Activated CD4-positive, alpha-beta T cell treated with anti-CD3 and anti-CD28 coated beads, Interleukin-2, amount 50 U/mL, for 4 hours (primary cell): Measurements from ENCODE around the gene OLFM1.

Experiments used
- DNase-seq, 2 experiments: peaks; one replicate each; pipeline ENCODE4 v3.0.0-alpha.2; 2020

The OLFM1 gene

DNA sequence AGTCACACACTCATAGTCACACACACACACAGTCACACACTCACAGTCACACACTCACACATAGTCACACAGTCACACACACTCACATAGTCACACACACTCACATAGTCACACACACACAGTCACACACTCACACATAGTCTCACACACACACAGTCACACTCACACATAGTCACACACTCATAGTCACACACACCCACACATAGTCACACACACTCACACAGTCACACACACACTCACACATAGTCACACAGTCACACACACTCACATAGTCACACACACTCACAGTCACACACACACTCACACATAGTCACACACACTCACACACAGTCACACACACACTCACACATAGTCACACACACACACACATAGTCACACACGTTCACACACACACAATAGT is 4.1 kb downstream of the OLFM1 start:
- no peak for DNase-seq

DNA sequence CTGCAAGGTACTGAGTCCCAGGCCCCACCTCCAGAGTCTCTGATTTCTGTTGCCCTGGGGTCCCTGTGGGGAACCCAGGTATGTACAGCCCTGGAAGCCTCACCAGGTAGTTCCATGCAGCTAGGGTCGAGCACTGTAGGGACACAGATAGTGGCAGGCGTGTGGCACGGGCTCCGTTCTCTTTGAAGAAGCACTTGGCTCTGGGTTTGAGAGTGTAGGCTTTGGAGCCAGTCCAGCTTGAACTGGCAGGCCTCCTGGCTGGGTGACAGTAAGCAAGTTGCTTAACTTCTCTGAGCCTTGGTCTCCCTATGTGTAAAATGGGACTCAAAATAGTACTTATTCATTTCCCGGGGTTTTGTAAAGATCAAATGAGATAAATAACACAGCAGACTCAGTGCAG is 5.6 kb downstream of the OLFM1 start:
- DNase-seq, result no peak

DNA sequence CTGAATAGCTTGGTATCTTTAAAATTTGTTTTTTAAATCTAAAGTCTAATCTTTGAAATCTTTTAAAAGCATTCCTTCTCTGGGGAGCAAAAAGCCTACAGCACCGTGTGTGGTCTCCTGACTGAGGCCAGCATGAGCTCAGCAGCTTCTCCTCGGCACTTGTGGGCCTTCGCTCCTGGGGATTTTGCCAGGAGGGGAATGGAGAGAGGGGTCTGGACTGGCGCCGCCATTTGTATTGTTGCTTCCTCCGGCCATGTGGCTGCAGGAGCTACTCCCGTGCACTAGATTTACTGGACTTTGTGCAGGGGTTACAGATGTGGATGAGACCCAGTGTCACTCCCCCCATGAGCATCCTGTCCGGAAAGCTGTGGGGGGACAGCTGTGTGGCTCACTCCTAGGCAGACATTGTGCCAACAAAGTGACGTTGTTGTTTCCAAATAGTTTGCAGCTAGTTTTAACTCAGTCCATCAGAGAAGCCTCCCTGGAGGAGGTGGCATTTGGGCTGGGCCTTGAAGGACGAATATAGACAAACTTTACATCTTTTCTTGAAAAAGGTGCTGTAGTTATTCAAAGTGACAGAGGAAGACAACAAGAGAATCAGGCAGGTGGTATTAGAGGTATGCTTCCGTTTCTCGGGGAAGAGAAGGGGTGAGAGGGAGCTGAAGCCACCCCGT is 6.6 kb downstream of the OLFM1 start:
- no peak for DNase-seq

DNA sequence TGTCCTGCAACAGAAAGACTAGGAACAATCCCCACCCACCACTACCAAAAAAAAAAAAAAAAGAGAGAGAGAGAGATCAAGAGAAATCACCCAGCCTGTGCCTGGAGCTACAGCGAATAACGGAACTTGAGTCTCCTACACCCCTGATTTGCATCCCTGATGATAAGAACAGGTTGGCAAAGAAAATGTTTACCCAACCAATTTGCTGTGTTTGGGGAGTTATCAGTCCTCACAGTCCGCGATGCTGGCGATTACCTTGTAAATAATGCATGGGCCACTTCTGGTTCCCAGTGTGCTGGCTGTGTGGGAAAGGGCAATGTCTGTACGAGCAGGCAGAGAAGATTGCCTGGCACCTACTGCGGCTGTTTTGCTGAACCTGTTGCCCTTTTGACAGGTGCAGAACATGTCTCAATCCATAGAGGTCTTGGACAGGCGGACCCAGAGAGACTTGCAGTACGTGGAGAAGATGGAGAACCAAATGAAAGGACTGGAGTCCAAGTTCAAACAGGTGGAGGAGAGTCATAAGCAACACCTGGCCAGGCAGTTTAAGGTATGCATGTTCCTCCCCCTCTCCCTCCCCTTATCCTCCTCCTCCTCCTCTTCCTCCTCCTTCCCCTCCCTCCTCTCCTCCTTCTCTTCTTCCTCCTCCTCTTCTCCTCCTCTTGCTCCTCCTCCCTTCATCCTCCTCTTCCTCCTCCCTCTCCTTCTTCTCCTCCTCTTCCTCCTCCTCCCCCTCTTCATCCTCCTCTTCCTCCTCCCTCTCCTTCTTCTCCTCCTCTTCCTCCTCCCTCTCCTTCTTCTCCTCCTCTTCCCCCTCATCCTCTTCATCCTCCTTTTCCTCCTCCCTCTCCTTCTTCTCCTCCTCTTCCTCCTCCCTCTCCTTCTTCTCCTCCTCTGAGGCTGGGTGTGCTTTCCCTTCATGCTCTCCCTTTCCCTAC is 8.3 kb downstream of the OLFM1 start:
- no peak for DNase-seq

DNA sequence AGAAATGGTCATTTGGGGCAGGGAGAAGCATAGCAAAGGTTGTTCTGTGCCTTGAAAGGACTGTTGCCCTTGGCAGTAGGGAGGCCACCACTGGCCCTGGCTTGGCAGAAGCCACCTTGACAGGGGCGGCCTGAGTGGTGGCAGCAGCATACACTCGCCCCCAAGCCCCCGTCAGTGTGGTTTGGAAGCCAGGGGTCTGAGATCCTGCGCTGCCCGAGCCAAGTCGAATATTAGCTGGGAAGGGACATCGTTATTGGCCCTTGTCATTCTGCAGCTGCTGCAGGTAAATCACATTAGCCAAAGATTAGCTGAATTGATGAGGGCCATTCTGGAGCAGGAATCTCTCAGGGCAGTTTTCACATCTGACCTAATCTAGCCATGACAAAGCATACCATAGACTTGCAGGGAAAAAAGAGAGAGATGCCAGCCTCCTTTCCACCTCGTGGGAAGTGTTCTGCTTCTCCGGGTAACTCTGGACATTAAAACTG is 9.0 kb downstream of the OLFM1 start:
- DNase-seq, result no peak

DNA sequence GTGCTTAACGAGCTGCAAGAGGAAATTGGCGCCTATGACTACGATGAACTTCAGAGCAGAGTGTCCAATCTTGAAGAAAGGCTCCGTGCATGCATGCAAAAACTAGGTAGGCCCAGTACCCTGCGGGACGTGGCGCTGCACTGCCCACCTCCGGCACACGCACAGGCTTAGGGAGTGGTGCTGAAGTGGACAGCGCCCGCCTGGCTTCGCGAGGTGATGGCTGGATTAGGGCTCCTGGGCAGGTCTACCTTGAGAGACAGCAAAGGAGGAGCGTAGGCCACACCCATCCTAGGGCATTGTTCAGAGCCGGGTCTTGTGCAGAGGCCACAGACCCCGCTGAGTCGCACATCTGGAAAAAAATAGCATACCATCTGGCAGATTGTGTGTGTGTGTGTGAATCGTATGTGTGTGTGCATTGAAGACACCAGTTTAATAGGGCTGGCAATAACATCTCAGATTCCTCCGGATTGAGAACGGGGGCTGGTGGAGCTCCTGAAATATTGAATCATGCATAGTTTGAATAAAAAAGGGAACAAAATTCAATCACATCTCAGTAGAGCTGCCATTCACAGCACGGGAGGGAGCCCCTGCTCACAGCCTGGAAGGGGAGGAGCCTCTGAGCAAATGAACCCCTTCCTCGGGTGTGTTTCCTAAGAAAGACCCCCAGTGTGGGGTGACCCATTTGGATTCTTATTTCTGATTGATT is 11.1 kb downstream of the OLFM1 start:
- no peak for DNase-seq

DNA sequence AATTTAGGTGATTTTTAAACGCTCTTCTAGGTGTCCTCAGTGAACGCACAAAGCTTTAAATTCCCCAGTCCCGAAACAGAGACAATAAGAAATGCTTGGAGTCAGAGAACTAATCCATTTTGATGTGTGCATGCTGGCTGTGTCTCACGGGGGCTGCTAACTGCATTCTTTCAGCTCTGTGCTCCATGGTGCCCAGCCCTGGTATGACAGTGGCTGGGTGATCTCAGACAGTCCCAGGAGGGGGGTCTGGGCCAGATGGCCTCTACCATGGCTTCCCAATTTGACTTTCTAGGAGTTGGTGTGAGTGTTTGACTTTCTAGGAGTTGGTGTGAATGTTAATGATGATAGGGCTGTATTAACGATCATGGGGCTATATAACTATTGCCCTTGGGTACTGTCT is 12.1 kb downstream of the OLFM1 start:
- DNase-seq, result no peak

DNA sequence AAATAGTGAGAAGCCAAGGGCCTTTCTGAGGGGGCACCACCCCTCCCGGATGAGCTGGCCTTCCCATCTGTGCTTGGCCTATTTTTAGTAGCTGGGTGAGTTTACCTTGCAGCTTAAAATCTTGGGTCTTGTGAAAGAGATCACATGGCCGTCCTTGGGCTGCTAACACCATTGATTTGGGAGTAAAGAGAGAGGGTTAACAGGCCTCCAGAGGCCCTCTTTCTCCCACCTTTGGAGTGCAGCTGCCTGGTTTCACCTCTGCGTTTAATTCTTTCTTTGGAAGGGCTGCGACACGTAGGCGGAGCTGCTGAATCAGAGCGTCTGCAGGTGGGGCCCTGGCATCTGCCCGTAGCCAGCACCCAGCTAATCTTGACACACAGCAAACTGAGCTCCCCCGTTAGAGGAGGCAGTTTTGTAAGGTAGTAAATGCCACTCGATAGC is 12.8 kb downstream of the OLFM1 start:
- DNase-seq, result no peak

DNA sequence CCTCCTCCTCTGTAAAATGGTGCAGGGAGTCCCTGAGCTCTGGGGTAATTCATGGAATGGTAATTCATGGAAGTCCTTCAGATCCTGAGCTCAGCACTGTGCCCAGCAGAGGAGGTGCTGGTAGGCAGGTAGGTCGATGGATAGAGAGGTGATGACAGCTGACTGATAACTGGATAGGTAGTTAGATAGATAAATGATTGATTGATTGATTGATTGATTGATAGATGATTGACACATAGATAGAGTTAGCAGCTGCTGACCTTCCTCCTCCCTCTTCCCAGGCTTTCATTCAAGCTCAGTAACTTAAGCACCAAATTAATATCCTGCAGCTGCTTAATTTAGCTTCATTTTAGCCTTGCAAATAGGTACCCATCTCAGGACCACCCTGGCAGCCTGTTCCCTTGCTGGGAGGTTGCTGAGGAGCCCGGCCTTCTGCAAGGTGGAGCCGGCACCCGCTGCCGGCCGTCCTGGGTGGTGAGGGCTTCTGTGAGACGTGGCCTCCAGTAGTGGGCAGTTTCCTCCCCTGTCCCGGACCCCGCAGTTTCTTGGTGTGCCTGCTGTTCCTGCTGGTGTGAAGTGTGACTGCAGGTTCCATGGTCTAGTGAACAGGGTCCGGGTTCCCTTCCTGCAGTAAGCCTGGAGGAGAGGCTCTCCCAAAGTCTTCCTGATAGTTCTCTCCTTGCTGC is 13.4 kb downstream of the OLFM1 start:
- no peak for DNase-seq

DNA sequence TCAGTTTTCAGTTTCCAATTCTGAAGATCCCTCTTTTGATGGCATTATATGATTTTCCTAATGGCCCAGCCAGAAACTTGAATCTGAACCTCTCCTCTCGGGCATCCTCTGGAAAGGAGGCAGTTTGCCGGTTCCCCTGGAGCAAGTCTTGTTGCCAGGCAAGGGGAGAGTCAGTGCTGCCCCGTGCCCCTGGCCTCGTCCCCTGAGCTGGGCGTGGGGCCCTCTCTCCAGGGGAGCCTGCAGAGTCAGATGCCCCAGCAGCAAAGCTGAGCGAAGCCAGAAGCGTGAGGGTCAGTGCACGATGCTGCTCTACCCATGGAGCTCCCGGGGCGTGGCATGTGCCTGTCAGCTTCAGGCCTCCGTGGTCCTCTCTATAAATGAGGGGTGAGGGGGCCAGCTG is 14.0 kb downstream of the OLFM1 start:
- DNase-seq, result no peak

DNA sequence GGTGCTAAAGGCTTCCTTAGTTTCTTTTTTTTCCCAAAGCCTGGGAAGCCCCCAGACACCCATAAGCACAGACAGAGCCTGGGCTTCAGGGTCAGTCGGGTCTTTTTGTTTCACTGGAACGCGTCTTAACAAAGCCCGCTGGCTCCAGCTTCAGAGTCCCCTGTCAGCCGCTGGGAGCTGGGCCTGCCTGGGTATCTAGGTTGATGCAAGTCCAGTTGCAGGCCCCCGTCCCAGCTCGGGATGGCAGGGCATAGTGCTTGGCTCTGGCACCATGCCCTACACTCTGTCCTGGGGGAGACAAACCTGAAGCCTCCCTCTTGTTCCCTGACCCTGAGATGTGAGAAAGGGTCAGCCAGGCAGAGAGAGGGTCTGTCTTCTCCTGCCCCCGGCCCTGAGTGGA is 14.5 kb downstream of the OLFM1 start:
- DNase-seq, result no peak

DNA sequence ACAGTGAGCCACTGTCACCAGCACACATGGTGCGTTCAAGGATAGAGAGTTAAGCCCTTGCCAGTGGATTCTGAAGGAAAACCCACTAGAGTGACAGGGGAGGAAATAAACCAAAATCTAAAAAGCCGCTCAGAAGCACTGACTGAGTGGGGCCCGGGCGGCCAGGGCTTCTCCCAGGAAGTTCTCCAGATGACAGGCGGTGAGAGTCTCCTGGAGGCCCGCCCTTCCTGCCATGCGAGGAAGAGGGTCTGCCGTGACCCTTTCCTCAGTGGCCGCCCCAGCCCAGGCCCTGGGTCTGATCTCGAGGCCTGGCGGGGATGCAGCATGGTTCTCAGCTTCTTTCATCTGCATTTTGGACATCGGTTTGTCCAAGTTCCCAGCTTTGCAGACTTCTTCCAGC is 14.9 kb downstream of the OLFM1 start:
- no peak for DNase-seq

DNA sequence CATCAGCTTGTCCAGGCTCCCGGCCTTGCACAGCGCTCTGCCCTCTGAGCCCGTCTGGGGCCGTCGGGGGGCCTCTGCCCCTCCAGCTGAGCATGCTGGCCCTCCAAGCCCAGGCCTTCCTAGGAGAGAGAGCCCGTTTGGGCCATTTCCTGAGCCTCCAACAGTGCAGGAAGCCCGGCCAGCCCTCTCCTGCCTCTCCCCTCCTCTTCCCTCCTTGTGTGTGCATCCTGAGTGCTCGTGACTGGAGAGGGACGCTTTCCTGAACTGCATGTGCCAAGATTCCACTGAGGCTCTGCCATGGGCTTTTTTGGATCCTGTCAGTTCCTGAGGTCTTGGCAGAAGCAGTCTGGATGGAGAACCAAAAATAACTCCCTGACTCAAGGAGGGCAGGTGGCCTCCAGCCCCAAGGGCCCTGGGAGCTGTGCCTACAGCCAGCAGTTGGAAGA is 15.6 kb downstream of the OLFM1 start:
- DNase-seq, result no peak

DNA sequence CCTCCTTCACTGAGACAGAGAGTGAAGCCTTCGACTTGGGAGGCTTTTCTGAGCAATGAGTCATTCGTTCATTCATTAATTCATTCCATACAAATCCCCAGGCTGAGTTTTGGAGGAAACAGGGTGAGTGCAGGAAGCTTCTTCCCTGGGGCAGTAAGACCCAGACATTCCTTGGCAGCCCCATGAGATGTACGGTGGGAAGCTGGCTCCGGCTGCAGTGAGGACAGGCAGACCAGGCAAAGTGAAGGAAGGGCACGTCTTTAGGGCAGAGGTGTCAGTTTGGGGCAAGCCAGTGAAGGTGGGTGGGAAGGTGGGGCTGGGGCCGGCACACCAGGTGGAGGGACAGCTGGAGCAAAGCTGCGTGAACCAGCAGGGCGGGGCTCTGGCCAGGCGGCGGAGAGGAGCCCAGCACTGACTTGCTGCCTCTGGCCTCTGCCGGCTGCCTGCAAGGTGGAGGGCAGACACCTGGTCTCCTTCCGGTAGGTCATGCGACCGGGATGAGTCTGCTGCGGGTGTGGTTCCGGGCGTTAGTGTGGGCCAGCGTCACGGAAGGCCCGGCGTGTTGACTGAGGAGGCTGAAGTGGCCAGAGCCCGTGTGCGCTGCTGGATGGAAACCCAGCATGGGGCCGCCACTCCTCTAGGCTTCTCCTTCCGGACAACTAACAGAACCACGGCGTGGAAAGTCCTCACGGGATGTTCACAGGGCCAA is 16.6 kb downstream of the OLFM1 start:
- no peak for DNase-seq

DNA sequence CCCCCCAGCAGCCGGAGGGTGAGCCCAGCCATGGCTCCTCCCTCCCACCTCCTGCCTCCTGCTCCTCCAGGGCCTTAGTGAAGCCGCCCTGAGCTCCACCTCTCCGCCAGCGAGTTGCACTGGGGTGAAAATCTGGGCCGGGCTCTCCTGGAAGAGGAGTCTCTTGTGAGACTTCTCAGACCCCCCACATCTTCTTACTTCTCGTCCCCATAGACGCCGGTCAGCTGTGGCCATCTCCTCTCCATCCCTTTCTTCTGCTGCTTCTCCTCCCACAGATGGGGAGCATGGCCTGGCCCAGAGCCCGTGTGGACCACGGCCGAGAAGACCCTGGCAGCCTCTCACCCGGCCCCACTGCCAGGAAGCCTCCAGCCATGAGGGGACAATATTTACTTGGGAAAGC is 17.3 kb downstream of the OLFM1 start:
- DNase-seq, result no peak

DNA sequence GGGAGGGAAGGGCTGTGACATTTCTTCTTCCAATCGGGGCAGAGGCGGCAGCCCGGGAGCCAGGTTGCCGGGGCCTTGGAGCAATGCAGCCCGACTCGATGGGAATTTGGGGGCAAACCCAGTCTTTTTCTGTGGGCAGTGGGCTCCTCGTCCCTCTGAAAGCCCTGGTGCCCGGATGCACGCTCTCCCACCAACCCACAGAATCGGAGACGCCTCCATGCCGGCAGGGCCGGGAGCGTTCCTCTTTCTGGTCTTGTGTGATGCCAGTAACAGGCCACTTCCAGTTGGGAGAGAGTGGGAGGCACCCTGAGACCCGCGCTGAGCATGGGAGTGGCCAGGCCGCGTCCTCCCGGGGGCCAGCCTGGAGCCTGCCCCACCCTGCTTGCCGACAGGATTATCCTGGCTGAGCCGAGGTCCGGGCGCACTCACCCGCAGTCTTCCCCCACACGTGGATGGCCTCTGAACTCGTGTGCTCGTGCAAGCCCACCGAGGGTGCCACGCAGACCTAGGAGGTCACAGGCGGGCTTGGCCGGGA is 17.8 kb downstream of the OLFM1 start:
- no peak for DNase-seq

DNA sequence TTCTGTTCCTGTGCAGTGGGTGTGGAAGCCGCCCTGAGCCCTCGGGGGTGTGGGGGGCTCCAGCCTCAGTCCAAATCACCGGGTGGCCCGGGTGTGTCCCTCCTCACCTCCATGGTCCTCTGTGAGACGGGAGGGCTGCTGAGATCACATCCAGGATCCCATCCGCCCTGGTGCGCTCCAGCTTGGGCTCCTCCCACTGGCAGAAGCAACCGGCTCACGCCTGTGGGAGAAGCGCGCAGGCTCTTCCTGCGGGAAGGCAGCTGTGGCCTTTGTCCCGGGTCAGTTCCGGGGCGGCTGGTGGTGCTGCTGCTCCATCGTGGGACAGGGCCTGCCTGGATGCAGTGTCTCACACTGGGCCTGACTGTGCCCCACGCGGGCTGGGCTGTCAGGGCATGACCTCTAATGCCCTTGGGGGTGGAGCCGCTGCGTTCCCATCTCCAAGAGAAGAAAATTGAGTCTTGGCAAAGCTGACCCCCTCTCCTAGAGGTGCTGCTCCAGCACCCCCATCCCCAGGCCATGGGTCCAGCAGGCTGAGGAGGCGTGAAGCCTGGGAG is 18.5 kb downstream of the OLFM1 start:
- DNase-seq, result no peak

DNA sequence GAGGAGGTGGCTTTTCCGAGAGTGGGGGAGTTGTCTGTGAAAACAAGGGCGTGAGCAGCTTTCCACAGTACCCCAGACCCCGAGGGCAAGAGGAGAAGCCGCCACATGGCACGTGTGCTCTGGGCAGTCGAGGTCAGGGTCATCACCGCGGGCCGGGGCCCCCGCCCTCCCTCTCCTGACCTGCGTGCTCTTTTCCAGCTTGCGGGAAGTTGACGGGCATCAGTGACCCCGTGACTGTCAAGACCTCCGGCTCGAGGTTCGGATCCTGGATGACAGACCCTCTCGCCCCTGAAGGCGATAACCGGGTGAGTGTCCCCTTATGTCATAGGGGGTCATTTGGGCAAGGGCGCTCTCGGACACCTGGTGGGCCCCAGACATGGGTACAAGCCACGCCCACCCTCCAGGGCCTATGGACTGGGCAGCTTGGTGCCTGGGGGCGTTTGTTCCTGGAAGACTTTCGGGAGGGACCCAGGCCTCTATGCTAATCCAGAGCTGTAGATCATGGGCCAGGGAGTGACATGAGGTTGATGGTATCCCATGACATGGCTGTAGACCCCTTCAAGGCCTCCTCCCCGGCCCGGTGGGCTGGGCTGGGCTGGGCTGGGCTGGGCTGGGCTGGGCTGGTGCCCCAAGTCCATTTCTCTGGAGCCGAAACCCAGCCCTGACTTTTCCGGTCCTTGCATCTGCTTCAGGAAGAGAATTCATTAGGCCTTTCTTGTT is 19.2 kb downstream of the OLFM1 start:
- no peak for DNase-seq

DNA sequence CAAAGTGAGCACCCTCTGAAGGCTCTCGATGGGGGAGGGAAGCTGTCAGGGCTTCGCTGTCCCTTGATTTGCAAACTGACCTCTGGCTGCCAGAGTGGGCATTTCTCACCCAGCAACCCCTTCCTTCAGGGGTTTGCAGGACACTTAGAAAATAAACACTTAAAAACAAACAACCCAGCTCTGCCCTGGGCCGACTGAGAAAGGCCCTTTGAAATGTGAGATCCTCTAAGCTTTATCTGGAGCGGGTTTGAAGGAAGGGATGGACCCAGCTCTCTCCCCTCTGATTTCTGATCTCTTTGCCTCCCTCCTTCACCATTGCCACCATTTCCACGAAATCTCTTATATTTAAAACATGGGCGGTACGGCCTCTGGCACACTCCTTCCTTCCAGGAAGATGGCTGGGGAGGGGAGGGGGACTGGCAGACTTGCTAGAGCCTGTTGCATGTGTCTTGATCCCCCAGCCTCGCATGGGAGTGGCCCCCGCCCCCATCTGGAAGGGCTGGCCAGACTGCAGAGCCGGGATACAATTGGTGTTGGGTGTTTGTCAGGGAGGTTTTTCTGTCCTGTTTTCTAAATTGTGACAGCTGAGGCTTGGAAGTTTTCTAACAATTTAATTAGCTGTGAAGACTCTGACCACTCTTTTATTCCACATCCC is 20.2 kb downstream of the OLFM1 start:
- DNase-seq, result no peak

DNA sequence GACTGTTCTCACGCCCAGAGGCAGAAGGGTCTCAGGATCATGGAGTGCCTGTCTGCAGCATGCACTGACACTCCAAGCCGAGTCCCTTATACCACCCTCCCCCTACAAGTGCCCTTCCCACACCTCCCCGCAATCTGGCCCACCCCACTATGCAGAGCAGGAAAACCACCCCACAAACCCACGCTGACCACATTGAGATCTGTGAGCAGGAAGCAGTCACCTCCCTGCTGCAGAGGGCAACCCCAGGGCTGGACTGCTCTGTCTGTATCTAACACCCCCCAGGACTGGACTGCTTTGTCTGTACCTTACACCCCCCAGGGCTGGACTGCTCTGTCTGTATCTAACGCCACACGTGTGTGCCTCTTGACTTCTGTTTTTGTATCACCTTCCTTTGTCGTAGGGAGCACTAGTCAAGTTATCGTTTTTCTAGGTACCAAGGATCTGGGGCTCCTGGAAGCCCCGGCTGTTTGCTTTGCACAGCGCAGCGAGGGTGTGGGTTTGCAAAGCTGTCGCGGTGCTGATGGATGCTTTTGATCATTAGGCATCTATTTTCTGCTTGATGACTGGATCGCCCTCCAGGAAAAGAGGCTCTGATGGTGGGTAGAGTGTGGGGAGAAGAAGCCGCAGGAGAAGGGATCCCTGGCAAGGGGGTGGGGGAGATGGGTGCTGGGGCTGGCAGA is 21.5 kb downstream of the OLFM1 start:
- DNase-seq, result no peak
